Measurements from ENCODE around the gene NMD3. TPM values are rescaled to one million over a fixed set of nuclear protein-coding genes. Genes with fewer than 3 reads are reported as not detected.

NMD3 gene
- total and polyA plus RNA-seq, 9 of the 15 experiments (the other 6 are each of a cell fraction or from before 2014, with no cell fraction given) = 63.5 to 178 (median 111) TPM

GRCh38 chr3:161219495-161219894 lies 1.6 kb upstream of the NMD3 start (continued):
- no peak for TF ChIP-seq ZNF780A (CRISPR knock-in tag; IDR thresholded peaks at IDR 0.05)
- no peak for TF ChIP-seq TCFL5 (CRISPR knock-in tag; conservative IDR thresholded peaks at IDR 0.05)
- TF ChIP-seq, protein P1, sequence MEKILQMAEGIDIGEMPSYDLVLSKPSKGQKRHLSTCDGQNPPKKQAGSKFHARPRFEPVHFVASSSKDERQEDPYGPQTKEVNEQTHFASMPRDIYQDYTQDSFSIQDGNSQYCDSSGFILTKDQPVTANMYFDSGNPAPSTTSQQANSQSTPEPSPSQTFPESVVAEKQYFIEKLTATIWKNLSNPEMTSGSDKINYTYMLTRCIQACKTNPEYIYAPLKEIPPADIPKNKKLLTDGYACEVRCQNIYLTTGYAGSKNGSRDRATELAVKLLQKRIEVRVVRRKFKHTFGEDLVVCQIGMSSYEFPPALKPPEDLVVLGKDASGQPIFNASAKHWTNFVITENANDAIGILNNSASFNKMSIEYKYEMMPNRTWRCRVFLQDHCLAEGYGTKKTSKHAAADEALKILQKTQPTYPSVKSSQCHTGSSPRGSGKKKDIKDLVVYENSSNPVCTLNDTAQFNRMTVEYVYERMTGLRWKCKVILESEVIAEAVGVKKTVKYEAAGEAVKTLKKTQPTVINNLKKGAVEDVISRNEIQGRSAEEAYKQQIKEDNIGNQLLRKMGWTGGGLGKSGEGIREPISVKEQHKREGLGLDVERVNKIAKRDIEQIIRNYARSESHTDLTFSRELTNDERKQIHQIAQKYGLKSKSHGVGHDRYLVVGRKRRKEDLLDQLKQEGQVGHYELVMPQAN (IDR thresholded peaks at IDR 0.05; ENCODE audit: borderline replicate concordance) = no peak
- TF ChIP-seq RFX5 (IDR thresholded peaks at IDR 0.05; ENCODE audit: low read depth, low read length) = no peak
- TF ChIP-seq ZNF77 (CRISPR knock-in tag; IDR thresholded peaks at IDR 0.05) = no peak
- TF ChIP-seq, protein P2, sequence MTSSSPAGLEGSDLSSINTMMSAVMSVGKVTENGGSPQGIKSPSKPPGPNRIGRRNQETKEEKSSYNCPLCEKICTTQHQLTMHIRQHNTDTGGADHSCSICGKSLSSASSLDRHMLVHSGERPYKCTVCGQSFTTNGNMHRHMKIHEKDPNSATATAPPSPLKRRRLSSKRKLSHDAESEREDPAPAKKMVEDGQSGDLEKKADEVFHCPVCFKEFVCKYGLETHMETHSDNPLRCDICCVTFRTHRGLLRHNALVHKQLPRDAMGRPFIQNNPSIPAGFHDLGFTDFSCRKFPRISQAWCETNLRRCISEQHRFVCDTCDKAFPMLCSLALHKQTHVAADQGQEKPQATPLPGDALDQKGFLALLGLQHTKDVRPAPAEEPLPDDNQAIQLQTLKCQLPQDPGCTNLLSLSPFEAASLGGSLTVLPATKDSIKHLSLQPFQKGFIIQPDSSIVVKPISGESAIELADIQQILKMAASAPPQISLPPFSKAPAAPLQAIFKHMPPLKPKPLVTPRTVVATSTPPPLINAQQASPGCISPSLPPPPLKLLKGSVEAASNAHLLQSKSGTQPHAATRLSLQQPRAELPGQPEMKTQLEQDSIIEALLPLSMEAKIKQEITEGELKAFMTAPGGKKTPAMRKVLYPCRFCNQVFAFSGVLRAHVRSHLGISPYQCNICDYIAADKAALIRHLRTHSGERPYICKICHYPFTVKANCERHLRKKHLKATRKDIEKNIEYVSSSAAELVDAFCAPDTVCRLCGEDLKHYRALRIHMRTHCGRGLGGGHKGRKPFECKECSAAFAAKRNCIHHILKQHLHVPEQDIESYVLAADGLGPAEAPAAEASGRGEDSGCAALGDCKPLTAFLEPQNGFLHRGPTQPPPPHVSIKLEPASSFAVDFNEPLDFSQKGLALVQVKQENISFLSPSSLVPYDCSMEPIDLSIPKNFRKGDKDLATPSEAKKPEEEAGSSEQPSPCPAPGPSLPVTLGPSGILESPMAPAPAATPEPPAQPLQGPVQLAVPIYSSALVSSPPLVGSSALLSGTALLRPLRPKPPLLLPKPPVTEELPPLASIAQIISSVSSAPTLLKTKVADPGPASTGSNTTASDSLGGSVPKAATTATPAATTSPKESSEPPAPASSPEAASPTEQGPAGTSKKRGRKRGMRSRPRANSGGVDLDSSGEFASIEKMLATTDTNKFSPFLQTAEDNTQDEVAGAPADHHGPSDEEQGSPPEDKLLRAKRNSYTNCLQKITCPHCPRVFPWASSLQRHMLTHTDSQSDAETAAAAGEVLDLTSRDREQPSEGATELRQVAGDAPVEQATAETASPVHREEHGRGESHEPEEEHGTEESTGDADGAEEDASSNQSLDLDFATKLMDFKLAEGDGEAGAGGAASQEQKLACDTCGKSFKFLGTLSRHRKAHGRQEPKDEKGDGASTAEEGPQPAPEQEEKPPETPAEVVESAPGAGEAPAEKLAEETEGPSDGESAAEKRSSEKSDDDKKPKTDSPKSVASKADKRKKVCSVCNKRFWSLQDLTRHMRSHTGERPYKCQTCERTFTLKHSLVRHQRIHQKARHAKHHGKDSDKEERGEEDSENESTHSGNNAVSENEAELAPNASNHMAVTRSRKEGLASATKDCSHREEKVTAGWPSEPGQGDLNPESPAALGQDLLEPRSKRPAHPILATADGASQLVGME (CRISPR knock-in tag; IDR thresholded peaks at IDR 0.05) = no peak
